ENCODE results near the gene CCNF.

Gene CCNF

GRCh38 chr16:2487517-2487842, 58.2 kb downstream of the CCNF start:
- DNase-seq (ENCODE audit: low read depth) = no peak

- DNase-seq (ENCODE audit: low read depth) = no peak
These were observed 58.8 kb downstream of the CCNF start for GRCh38 chr16:2487903-2488531.

- no peak for DNase-seq (ENCODE audit: low read depth)
These were observed 60.3 kb downstream of the CCNF start for GRCh38 chr16:2489581-2489980.

- DNase-seq (ENCODE audit: low read depth) = no peak
These were observed 61.2 kb downstream of the CCNF start for GRCh38 chr16:2490190-2491105.

GRCh38 chr16:2492292-2492691, 63.0 kb downstream of the CCNF start:
- DNase-seq (ENCODE audit: low read depth) = no peak

- no peak for DNase-seq (ENCODE audit: low read depth)
These were observed 64.4 kb downstream of the CCNF start for GRCh38 chr16:2493605-2494004.

- DNase-seq (ENCODE audit: low read depth) = no peak
These were observed 65.4 kb downstream of the CCNF start for GRCh38 chr16:2494616-2495015.

- DNase-seq (ENCODE audit: low read depth) = no peak
These were observed 65.8 kb downstream of the CCNF start for GRCh38 chr16:2495041-2495440.

GRCh38 chr16:2496223-2497115, 67.2 kb downstream of the CCNF start:
- no peak for DNase-seq (ENCODE audit: low read depth)

- peak; percentile 18 for DNase-seq (ENCODE audit: low read depth)
These were observed 67.9 kb downstream of the CCNF start for GRCh38 chr16:2497116-2497630.

- no peak for DNase-seq (ENCODE audit: low read depth)
These were observed 68.6 kb downstream of the CCNF start for GRCh38 chr16:2497695-2498484.

- no peak for DNase-seq (ENCODE audit: low read depth)
These were observed 69.4 kb downstream of the CCNF start for GRCh38 chr16:2498531-2499253.

GRCh38 chr16:2499454-2499853, 70.2 kb downstream of the CCNF start:
- DNase-seq (ENCODE audit: low read depth) = no peak

GRCh38 chr16:2499890-2500429, 70.7 kb downstream of the CCNF start:
- DNase-seq (ENCODE audit: low read depth) = no peak

- DNase-seq (ENCODE audit: low read depth) = no peak
These were observed 71.2 kb downstream of the CCNF start for GRCh38 chr16:2500430-2500917.

- DNase-seq (ENCODE audit: low read depth) = peak; percentile 64
These were observed 71.9 kb downstream of the CCNF start for GRCh38 chr16:2500918-2501750.

GRCh38 chr16:2501946-2502895, 73.0 kb downstream of the CCNF start:
- DNase-seq (ENCODE audit: low read depth) = no peak

- no peak for DNase-seq (ENCODE audit: low read depth)
These were observed 76.4 kb downstream of the CCNF start for GRCh38 chr16:2505695-2506094.
